HG03565 (cell line): ENCODE measurements around the gene AKT3.
A peak's percentile ranks its signal among the peaks of the same experiment; 100 is the strongest.

Experiments
- ATAC-seq: cut with Tn5 transposase; IDR thresholded peaks from one replicate; pipeline ENCODE4 v1.9.1; 2021; ENCODE audit warnings: mild to moderate bottlenecking, moderate library complexity; ENCODE audit not compliant: unreplicated experiment

Gene AKT3

GRCh38 chr1:243520831-243521230 lies 329.2 kb downstream of the AKT3 start:
- ATAC-seq: no peak

GRCh38 chr1:243514927-243515326 lies 335.1 kb downstream of the AKT3 start:
- ATAC-seq: no peak

- ATAC-seq: peak; percentile 70
These were observed 336.1 kb downstream of the AKT3 start for GRCh38 chr1:243513726-243514491.

DNA sequence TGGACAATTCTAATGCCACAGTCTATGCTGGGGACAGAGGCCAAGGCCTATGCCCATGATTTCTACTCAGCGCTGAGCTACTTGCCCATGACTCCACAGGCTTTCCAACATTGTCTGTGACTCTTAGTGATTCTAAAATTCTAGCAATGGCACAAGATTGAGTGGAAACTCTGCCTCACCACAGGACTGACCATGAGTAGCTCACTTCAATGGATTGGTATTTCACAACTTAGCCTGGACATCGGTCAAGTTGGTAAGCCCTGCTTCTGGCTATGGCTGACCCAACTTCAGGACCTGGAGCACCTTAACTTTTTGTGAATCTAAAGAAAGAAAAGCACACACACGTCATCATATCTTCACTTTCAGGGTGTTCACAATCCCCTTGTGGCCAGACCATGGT lies 339.1 kb downstream of the AKT3 start:
- ATAC-seq: no peak

DNA sequence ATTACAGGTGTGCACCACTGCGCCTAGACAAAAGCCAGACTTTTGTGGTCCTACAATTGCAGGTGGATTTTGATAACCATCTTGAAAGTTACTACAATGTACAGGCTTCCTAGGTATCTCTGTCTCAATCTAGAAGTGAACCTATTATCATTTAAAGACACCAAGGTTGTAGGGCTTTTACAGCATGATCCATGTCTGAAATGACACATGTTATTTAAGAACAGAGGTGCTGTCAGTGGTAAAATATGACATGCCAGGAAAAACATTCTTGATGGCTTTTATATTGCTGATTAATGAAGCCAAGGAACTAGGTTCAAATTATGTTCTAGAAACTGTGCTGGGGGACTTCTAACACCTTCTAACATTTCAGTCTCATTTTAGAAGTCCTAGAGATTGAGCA lies 341.1 kb downstream of the AKT3 start:
- no peak for ATAC-seq

- peak; percentile 61 for ATAC-seq
These were observed 341.7 kb downstream of the AKT3 start for GRCh38 chr1:243508303-243508713.

DNA sequence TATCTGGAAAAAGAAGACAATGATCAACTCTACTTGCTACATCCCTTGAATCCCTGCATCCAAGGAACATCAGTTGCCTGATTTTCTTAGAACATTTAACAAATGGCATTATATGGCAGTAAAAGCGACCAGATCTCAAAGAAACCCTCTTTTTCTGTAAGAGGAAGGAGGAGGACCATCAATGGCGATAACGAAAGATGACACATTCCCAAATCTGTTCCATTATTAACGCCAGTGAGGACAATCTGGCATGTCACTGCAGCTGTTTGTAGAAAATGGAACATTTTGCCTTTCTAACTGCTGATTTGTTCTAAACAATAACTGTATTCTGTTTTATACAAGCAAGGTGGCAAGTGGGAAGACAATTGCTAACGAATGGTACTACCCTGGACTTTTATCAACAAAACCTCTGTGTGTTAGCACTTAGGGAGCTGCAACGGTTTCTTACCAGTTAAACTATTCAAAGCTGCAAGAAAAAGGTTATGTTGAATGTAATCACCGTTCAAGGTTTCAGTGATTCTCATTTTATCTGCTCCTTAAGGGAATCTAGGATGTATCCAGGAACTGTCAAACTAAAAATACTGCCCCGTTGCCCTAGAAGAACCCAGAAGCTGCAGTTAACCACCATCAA lies 342.3 kb downstream of the AKT3 start:
- ATAC-seq: no peak

- no peak for ATAC-seq
These were observed 342.9 kb downstream of the AKT3 start for GRCh38 chr1:243507001-243507671.

DNA sequence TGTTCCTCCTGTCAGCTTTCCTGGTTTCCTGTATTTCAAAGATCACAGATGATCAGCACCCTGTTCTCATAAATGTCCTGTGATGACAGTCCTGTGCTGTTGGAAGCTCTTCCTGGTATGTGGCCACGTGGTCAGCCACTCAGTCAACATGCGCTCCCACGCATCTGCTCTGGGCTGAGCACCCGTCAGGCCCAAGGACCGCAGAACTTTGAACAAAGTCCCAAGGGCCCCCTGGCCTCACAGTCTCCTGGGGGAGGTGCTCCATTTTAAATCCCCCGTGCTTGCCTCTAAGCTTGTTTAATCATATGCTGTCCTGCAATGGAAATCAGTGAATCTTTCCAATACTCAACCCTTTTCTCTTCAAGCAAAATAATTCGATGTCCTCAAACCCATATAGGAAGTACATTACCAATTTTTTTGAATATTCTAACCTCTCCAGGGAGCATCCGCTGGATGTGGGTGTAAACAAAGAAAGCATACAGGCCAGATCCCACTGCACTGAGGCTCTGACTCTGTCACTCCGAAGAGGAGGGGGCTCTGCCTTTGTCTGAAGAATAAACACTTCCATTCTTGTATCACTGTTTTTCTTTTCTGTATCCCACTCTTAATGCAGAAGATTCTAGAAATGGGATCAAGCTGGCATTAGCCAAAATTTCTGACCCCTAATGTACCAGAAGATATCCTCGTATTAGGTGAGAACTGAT lies 343.9 kb downstream of the AKT3 start:
- peak; percentile 65 for ATAC-seq

- ATAC-seq: no peak
These were observed 346.9 kb downstream of the AKT3 start for GRCh38 chr1:243503155-243503554.

DNA sequence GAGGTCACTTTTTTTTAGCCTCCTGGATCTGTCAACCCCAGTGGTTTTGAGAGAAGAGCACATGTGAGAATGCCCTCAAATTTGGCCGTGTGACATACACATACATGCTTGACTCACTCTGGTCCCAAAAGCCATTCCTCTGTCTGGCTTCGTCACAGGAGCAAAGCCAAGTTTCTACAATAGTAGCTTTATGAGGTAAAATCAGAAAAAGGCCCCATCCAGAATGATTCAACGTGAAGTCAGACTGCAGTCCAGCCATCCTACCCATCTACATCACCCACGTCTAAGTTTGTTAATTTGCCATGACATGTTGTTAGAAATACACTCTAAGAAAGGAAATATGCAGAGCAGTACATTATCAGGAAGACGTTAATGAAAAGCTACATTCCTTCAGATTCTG lies 349.0 kb downstream of the AKT3 start:
- ATAC-seq: no peak

DNA sequence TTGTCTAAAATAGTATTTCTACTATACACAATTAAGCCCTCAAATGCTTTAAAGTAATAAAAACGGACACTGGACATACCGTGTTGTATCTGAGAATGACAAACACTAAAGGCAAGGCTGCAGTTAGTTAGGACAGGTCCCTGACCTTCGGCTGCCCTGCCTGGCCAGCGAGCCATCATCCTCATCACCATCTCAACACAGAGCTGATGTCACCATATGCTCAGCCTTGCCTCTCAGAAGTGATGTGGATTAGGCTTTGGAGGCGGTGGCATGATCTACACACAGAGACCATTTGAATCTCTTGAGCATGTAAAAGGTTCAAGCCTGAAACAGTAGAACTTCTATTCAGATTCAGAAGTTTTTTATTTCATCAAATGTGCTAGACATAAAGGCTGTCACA lies 349.5 kb downstream of the AKT3 start:
- ATAC-seq: no peak

- no peak for ATAC-seq
These were observed 350.3 kb downstream of the AKT3 start for GRCh38 chr1:243499711-243500110.

- ATAC-seq: no peak
These were observed 350.8 kb downstream of the AKT3 start for GRCh38 chr1:243499248-243499647.

DNA sequence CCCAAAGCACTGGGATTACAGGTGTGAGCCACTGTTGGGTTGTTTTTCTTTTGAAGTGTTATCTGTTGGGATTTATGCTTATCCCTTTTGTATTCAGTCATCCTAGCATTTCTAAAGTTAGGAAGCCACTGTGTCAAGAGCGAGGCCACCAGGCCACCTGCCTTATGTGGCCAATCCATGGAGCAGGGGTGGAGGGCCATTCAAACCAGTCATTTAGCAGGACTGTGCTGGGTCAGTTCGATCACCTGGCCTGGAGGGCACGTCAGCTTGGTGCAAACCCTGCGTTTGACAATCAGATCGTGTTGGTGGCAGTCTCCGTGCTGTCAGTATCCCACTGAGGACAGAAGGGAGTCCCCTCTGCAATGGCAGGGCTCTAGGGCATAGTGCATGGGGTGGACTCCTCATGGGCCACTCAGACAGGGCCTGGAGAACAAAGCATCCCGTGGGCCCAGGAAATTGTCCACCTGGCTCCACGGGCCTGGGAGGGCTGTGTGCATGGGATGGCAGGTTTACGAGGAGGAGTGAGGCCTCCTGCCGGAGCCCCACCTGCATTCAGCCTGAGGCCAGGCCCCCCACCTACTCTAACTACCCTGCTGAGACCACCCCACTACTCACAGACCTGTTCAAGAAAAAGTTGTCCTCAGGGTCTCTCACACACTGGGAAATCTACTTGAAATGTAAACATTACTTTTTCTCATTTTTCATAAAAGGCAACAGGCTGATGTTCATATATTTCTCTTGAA lies 351.9 kb downstream of the AKT3 start:
- ATAC-seq: no peak

DNA sequence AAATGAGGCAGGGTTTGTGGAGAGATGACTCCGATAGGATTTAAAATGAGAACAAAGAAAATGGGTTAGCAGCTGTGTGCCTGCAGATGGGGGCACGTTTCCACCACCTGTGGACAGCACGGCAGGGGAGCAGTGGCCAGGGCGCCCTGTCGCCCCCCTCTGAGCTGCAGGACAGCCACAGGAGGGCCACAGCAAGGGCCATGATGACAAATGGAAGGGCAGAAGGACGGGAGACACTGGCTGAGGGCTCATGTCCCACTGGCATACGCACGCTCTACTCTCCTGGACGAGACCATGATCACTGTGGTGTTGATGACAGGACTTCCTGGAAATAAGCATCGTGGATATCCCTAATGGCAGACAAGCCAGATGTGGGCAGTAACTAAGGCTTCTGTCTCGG lies 353.2 kb downstream of the AKT3 start:
- ATAC-seq: no peak

DNA sequence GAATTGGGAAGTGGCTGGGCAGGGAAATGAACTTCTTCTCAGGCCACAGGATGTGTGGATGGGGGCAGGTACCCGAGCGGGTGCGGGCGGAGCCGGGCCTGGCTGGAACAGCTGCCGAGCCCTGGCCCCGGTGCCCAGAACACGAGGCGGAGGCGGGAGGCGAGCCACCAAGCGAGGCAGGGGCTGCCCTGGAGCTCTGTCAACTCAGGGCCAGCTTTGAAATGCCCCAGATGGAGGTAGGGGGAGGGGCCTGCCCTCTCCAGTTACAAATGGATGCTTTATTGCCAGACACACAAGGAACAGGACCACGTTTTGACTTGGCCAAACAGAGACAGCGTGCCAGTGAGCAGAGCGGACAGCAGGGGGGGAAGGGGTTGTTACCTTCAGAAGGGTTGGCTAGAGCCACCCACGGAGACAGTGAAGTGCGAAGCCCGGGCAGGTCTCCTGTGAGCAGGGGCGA lies 353.8 kb downstream of the AKT3 start:
- no peak for ATAC-seq

DNA sequence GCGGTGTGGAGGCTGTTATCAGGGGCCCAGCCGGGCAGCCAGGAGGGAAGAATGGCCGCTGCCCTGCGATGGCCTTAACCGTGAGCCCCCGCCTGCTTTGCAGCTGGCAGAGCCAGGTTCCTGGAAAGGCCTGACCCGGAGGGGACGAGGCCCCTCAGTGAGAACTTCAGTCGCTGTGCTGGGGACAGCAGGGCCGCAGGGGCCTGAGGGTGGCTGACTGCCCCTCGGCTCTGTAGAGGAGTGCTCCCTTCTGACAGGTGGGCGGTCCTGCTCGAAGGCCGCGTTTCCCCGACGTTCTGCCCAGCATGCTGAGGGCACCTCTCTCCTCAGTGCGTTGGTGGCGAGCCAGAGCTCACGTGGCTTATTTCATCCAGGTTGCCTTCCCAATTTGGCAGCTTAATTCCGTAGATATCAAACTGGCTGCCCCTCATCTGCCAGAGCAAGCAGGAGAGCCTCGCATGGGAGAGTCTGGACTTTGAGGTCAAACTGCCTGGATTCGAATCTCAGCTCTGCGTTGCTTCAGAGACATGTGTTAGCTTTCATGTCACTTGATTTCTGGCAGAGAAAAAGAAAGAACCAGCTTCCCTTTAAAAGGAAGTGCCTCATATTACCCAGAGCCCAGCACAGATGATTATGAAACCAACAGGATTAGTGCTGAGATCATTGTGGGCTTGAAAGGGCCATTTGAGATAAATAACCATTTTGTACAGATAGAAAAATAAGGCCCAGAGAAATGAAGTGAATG lies 354.4 kb downstream of the AKT3 start:
- no peak for ATAC-seq

DNA sequence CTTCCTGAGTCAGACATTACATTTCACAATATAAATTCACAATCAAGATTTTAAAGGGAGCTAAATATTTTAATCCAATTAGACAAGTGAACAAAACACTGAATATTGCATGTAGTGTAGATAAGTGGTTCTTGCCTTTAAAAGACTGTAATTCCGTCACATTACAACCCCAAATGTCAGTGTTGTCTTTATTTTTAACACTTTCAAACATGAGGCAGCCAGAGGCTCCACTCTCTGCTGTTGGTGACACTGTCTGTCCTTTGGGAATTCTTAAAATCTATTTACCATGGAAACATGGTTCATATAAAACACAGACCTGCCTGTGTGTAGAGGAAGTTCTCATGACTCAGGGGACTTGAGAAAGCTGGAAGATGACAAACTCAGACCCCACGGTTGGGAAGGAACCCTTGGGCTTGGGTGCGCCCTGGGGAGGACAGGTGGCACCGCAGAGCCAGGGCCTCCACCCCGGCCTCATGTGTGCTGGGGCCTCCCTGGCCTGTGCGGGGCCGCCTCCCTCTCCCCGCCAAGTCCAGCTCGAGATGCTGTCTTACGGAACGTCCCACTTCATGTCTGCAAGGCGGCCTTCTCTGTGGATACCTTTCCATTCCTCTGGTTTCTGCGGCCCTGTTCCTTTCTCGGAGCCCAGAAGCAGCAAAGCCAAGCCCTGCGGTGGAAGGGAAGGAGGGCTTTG lies 355.2 kb downstream of the AKT3 start:
- no peak for ATAC-seq
